Gastrocnemius medialis (tissue), 4 donors: ENCODE data around the gene ARID5A.

Experiments
- CTCF ChIP-seq, 5 experiments: fragments of 450-650 bp in 3 of 5; fragments of 200-600 bp in 2 of 5; sonication (generic) in 2 of 5; IDR thresholded peaks in 4 of 5; conservative IDR thresholded peaks in 1 of 5; 1 replicate in 4 of 5; 2 replicates in 1 of 5; pipeline ENCODE4 v1.5.1; 2016 to 2019; ENCODE audit warnings: antibody characterized with exemption in 5 of 5, mild to moderate bottlenecking in 3 of 5, moderate library complexity in 3 of 5
- POLR2A ChIP-seq, 2 donors: fragments of 450-650 bp; IDR thresholded peaks; one replicate each; pipeline ENCODE4 v1.6.1; 2017; ENCODE audit warnings: antibody characterized with exemption in 2 of 2, mild to moderate bottlenecking in 2 of 2, moderate library complexity in 2 of 2

GRCh38 chr2:96535331-96535730 is 1.2 kb upstream of the ARID5A start:
- no peak for TF ChIP-seq CTCF (IDR thresholded peaks at IDR 0.05 in 4 of 5, conservative IDR thresholded peaks at IDR 0.05 in 1 of 5)
- TF ChIP-seq POLR2A (IDR thresholded peaks at IDR 0.05): no peak
